Kidney (tissue), 14 donors: ENCODE data around the gene BNC2. TPM values are rescaled to one million over a fixed set of nuclear protein-coding genes. Genes with fewer than 3 reads are reported as not detected.

Experiments used
- DNase-seq, 5 donors: peaks; one replicate each; pipeline ENCODE4 v3.0.0-alpha.2; 2013 to 2020
- FAIRE-seq: peaks from 2 replicates; lab custom pipeline; 2012; peaks lifted over from hg19 to GRCh38; lab: Jason Lieb, UNC
- H3K27ac ChIP-seq, 2 donors: one replicate each; pipeline ENCODE4 v1.7.0; 2013; ENCODE audit warnings: low read depth in 2 of 2, low read length in 2 of 2, inconsistent platforms in 1 of 2
- H3K27me3 ChIP-seq: one replicate; pipeline ENCODE4 v1.7.1; 2013; ENCODE audit warnings: low read length, inconsistent platforms; ENCODE audit not compliant: control insufficient read depth, insufficient read depth
- H3K36me3 ChIP-seq, 3 donors: one replicate each; pipeline versions ENCODE4 v1.7.0 to v1.7.1; 2013; ENCODE audit warnings: low read length in 3 of 3, control low read depth in 1 of 3, inconsistent platforms in 1 of 3; ENCODE audit not compliant: insufficient read depth in 3 of 3, control insufficient read depth in 2 of 3
- H3K4me1 ChIP-seq, 3 donors: one replicate each; pipeline versions ENCODE4 v1.7.0 to v1.7.1; 2013; ENCODE audit warnings: low read length in 3 of 3, inconsistent platforms in 1 of 3, low read depth in 1 of 3; ENCODE audit not compliant: control insufficient read depth in 2 of 3, insufficient read depth in 2 of 3
- H3K4me3 ChIP-seq, 3 donors: one replicate each; pipeline versions ENCODE4 v1.7.0 to v1.8.1; 2013; ENCODE audit warnings: low read length in 3 of 3, control low read depth in 1 of 3, inconsistent platforms in 1 of 3
- H3K9ac ChIP-seq, 3 donors: one replicate each; pipeline versions ENCODE4 v1.7.0 to v1.7.1; 2013; ENCODE audit warnings: low read length in 3 of 3, control low read depth in 1 of 3, inconsistent platforms in 1 of 3
- H3K9me3 ChIP-seq, 3 donors: one replicate each; pipeline versions ENCODE4 v1.7.0 to v1.7.1; 2013; ENCODE audit warnings: low read length in 3 of 3, control low read depth in 1 of 3, inconsistent platforms in 1 of 3; ENCODE audit not compliant: control insufficient read depth in 2 of 3, insufficient read depth in 1 of 3
- CTCF ChIP-seq: IDR thresholded peaks from 3 replicates; pipeline ENCODE4 v1.5.1; 2012; ENCODE audit warnings: mild to moderate bottlenecking, moderate library complexity, borderline replicate concordance; ENCODE audit not compliant: insufficient read depth; ENCODE audit errors: extremely low read depth
- intact Hi-C: fragments of 100-400 bp; cut with DNase I; formaldehyde crosslinking; loops from one replicate; pipeline ENCODE4 v1.11.1; 2022
- polyA plus RNA-seq: library from polyadenylated mRNA; stranded (reverse); fragments of 350-450 nt; fragmentation: Illumina TruSeq; extraction: RNeasy Lipid Tissue Mini Kit (QIAGEN cat#74804); gene quantifications from one replicate; pipeline ENCODE4 v1.2.3, GENCODE V29; 2014; ENCODE audit warnings: low read depth, low replicate concordance; ENCODE audit not compliant: insufficient read depth
- total RNA-seq: library from RNA; stranded (reverse); fragmentation: NEBNext Ultra II Directional; extraction: Animal tissue kit (Norgen Biotek cat#: 25700); gene quantifications from one replicate; pipeline ENCODE4 v1.2.1, GENCODE V29; 2021
- donor health status: control.
- donor health status: control.
- donor health status: control.
- donor health status: control.
- donor health status: control.
- donor health status: DM: yes; HTN: yes; CAD: no.
- donor health status: Normal renal cell carcinoma (clear cell type).

BNC2 gene
- total and polyA plus RNA-seq, 2 donors from 2014 or later, result 5.4 to 37.9 TPM

- H3K27ac ChIP-seq, result no peak overlapping the region
- FAIRE-seq, result no peak
- TF ChIP-seq CTCF, result no peak
- DNase-seq, result no peak
- intact Hi-C loops, result no loop called here
- peaks cover 0 to 8% (median 2%) of the 10 kb centered on the region in 3 donors for H3K4me1 ChIP-seq
- no peak overlapping the region for H3K9ac ChIP-seq
- no peaks in the 10 kb centered on the region for H3K9me3 ChIP-seq
- no peaks in the 10 kb centered on the region for H3K36me3 ChIP-seq
- H3K4me3 ChIP-seq, result no peak overlapping the region
- no peaks in the 10 kb centered on the region for H3K27me3 ChIP-seq
Measured at GRCh38 chr9:16645970-16646369, 224.5 kb downstream of the BNC2 start.

- Histone ChIP-seq H3K27me3 (no peaks in the 10 kb centered on the region), H3K36me3 (no peaks in the 10 kb centered on the region), H3K27ac (no peak overlapping the region), H3K4me3 (no peak overlapping the region), H3K4me1 (peaks cover 0 to 10% (median 2%) of the 10 kb centered on the region in 3 donors), H3K9me3 (no peaks in the 10 kb centered on the region), H3K9ac (no peak overlapping the region)
- DNase-seq (no peak), FAIRE-seq (no peak)
- intact Hi-C loops, result no loop called here
- TF ChIP-seq CTCF, result no peak
Measured at GRCh38 chr9:16642421-16643109, 227.9 kb downstream of the BNC2 start.

- no peak for FAIRE-seq
- H3K36me3 ChIP-seq, result no peaks in the 10 kb centered on the region
Measured at GRCh38 chr9:16640649-16641048, 229.8 kb downstream of the BNC2 start.

More at GRCh38 chr9:16640649-16641048, 229.8 kb downstream of the BNC2 start:
- no peak overlapping the region for H3K9ac ChIP-seq
- intact Hi-C loops, result no loop called here
- H3K27me3 ChIP-seq, result no peaks in the 10 kb centered on the region
- peak; percentile 20 for TF ChIP-seq CTCF
- H3K4me1 ChIP-seq, result peaks cover 0 to 10% (median 2%) of the 10 kb centered on the region in 3 donors
- no peaks in the 10 kb centered on the region for H3K9me3 ChIP-seq
- peak overlapping the region; percentile 44 to 71 for H3K27ac ChIP-seq
- DNase-seq, result peak in 1 of 5 donors; percentile 32
- H3K4me3 ChIP-seq, result no peak overlapping the region
